Tibial nerve (tissue), 4 donors: ENCODE measurements around the gene FPGT.

Experiments used
- EP300 ChIP-seq, 2 donors: sonication (generic); formaldehyde crosslinking; IDR thresholded peaks; one replicate each; pipeline ENCODE4 v1.6.1; 2017; ENCODE audit warnings: antibody characterized with exemption in 2 of 2, mild to moderate bottlenecking in 1 of 2
- POLR2A ChIP-seq, 2 donors: fragments of 450-650 bp; IDR thresholded peaks; one replicate each; pipeline ENCODE4 v1.6.1; 2017; ENCODE audit warnings: antibody characterized with exemption in 2 of 2, mild to moderate bottlenecking in 2 of 2, moderate library complexity in 2 of 2
- TF ChIP-seq, protein P1 (sequence below), 5 experiments: fragments of 200-600 bp in 3 of 5; fragments of 450-650 bp in 2 of 5; sonication (generic) in 3 of 5; IDR thresholded peaks; one replicate each; pipeline ENCODE4 v1.5.1; 2016 to 2019; ENCODE audit warnings: antibody characterized with exemption in 5 of 5, mild to moderate bottlenecking in 3 of 5, moderate library complexity in 2 of 5

DNA sequence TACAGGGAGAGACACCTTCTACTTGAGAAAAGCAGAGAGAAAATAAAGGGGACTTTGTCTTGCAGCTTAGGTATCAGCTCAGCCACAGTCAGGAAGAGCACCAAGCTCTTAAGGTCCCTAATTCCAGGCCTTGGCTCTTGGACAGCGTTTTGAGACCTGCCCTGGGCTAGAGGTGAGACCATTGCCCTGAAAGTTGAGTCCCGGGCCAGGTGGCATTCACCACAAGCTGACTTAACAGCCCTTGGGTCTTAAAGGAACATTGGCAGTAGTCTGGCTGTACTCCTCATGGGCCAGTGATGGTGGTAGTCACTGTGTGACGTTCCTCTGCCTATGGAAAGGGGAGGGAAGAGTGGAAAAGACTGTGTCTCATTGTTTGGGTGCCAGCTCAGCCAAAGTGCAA, 25.4 kb downstream of the FPGT start:
- TF ChIP-seq, protein P1, sequence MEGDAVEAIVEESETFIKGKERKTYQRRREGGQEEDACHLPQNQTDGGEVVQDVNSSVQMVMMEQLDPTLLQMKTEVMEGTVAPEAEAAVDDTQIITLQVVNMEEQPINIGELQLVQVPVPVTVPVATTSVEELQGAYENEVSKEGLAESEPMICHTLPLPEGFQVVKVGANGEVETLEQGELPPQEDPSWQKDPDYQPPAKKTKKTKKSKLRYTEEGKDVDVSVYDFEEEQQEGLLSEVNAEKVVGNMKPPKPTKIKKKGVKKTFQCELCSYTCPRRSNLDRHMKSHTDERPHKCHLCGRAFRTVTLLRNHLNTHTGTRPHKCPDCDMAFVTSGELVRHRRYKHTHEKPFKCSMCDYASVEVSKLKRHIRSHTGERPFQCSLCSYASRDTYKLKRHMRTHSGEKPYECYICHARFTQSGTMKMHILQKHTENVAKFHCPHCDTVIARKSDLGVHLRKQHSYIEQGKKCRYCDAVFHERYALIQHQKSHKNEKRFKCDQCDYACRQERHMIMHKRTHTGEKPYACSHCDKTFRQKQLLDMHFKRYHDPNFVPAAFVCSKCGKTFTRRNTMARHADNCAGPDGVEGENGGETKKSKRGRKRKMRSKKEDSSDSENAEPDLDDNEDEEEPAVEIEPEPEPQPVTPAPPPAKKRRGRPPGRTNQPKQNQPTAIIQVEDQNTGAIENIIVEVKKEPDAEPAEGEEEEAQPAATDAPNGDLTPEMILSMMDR (IDR thresholded peaks at IDR 0.05): no peak
- TF ChIP-seq POLR2A (IDR thresholded peaks at IDR 0.05): no peak
- TF ChIP-seq EP300 (IDR thresholded peaks at IDR 0.05): no peak
